Spinal cord (tissue), 10 donors: Measurements from ENCODE around the gene ITIH5. TPM values are rescaled to one million over a fixed set of nuclear protein-coding genes. Genes with fewer than 3 reads are reported as not detected.
A peak's percentile ranks its signal among the peaks of the same experiment; 100 is the strongest.
"Not testable (repeated sequence)": the region's sequence is repeated elsewhere in the genome, so short reads cannot be mapped to it uniquely, and the experiment has no call there.

Experiments used
- DNase-seq, 6 donors: peaks; one replicate each; pipeline versions ENCODE4 v3.0.0 to v3.0.0-alpha.2; 2013 to 2015; ENCODE audit warnings: low spot score in 6 of 6, low read depth in 4 of 6
- H3K27ac ChIP-seq: one replicate; pipeline ENCODE4 v1.5.1; 2013; ENCODE audit warnings: low read depth, low read length, control low read depth
- H3K27me3 ChIP-seq: one replicate; pipeline ENCODE4 v1.6.1; 2013; ENCODE audit warnings: low read length; ENCODE audit not compliant: control insufficient read depth, insufficient read depth
- H3K36me3 ChIP-seq: one replicate; pipeline ENCODE4 v1.6.1; 2013; ENCODE audit warnings: low read length; ENCODE audit not compliant: control insufficient read depth, insufficient read depth
- H3K4me1 ChIP-seq: one replicate; pipeline ENCODE4 v1.6.1; 2013; ENCODE audit warnings: low read length; ENCODE audit not compliant: control insufficient read depth, insufficient read depth
- H3K4me3 ChIP-seq: one replicate; pipeline ENCODE4 v1.5.1; 2013; ENCODE audit warnings: low read depth, low read length, control low read depth
- H3K9me3 ChIP-seq: one replicate; pipeline ENCODE4 v1.6.1; 2013; ENCODE audit warnings: low read length; ENCODE audit not compliant: control insufficient read depth, insufficient read depth
- WGBS: methylation state at CpG from one replicate; pipeline ENCODE4 v1.1.5; 2013; ENCODE audit warnings: missing lambda C conversion rate; ENCODE audit not compliant: insufficient coverage; 5-methylcytosine and 5-hydroxymethylcytosine counted together
- polyA plus RNA-seq, 2 donors: library from polyadenylated mRNA; unstranded; fragments of 120-200 nt; gene quantifications; one replicate each; pipeline ENCODE4 v1.2.1, GENCODE V29; 2013; ENCODE audit not compliant: insufficient read length in 2 of 2
- total RNA-seq, 2 donors: library from RNA; depleted of rRNA in 1 of 2; stranded (reverse); fragments of 120-200 nt in 1 of 2; fragments of >200 nt in 1 of 2; gene quantifications; one replicate each; pipeline versions ENCODE4 v1.2.3 to v1.2.4, GENCODE V29; 2013 to 2014
- donor health status: healthy.

The ITIH5 gene
- total and polyA plus RNA-seq, 4 donors: 32.4 to 132 (median 56.4) TPM

GRCh38 chr10:7690885-7691597 is 24.3 kb upstream of the ITIH5 start:
- WGBS: 100% methylated on average over 1 of the region's 3 CpGs
- H3K27me3 ChIP-seq, H3K27ac ChIP-seq, H3K4me3 ChIP-seq, H3K4me1 ChIP-seq, H3K36me3 ChIP-seq, DNase-seq, H3K9me3 ChIP-seq: not testable (repeated sequence)

- peaks cover 2% of the 10 kb centered on the region for H3K9me3 ChIP-seq
- no peaks in the 10 kb centered on the region for H3K36me3 ChIP-seq
- H3K27ac ChIP-seq: no peak overlapping the region
- H3K4me3 ChIP-seq: no peak overlapping the region
- peaks cover 3% of the 10 kb centered on the region for H3K27me3 ChIP-seq
- DNase-seq: no peak
- H3K4me1 ChIP-seq: no peaks in the 10 kb centered on the region
Observed at GRCh38 chr10:7689591-7689990, 22.8 kb upstream of the ITIH5 start.

GRCh38 chr10:7687228-7687907 is 20.6 kb upstream of the ITIH5 start:
- Histone ChIP-seq H3K27ac (no peak overlapping the region), H3K27me3 (peaks cover 3% of the 10 kb centered on the region), H3K9me3 (peaks cover 2% of the 10 kb centered on the region), H3K4me1 (no peaks in the 10 kb centered on the region), H3K4me3 (no peak overlapping the region), H3K36me3 (no peaks in the 10 kb centered on the region)
- 13% methylated on average over 16 of the region's 20 CpGs for WGBS
- peak; percentile 77 to 97 (median 84) for DNase-seq

- peaks cover 3% of the 10 kb centered on the region for H3K27me3 ChIP-seq
- no peak overlapping the region for H3K4me3 ChIP-seq
- H3K36me3 ChIP-seq: no peaks in the 10 kb centered on the region
- H3K9me3 ChIP-seq: no peaks in the 10 kb centered on the region
- 76% methylated on average over 9 of the region's 13 CpGs for WGBS
- no peak overlapping the region for H3K27ac ChIP-seq
- H3K4me1 ChIP-seq: no peaks in the 10 kb centered on the region
- no peak for DNase-seq
Observed at GRCh38 chr10:7686351-7687171, 19.8 kb upstream of the ITIH5 start.

- H3K4me1 ChIP-seq, H3K4me3 ChIP-seq, H3K27ac ChIP-seq, H3K36me3 ChIP-seq, H3K27me3 ChIP-seq, H3K9me3 ChIP-seq, DNase-seq: not testable (repeated sequence)
- 0% methylated on average over 1 of the region's 5 CpGs for WGBS
Observed at GRCh38 chr10:7680078-7680477, 13.3 kb upstream of the ITIH5 start.

- DNase-seq: no peak
- no CpG with 5 or more reads among the region's 1 CpG for WGBS
- no peak overlapping the region for H3K27ac ChIP-seq
- H3K4me1 ChIP-seq: no peaks in the 10 kb centered on the region
- H3K9me3 ChIP-seq: no peaks in the 10 kb centered on the region
- no peaks in the 10 kb centered on the region for H3K36me3 ChIP-seq
- no peak overlapping the region for H3K4me3 ChIP-seq
- no peaks in the 10 kb centered on the region for H3K27me3 ChIP-seq
Observed at GRCh38 chr10:7679256-7679655, 12.5 kb upstream of the ITIH5 start.

- no peak overlapping the region for H3K4me3 ChIP-seq
- no peak for DNase-seq
- no peaks in the 10 kb centered on the region for H3K36me3 ChIP-seq
- H3K9me3 ChIP-seq: no peaks in the 10 kb centered on the region
- H3K4me1 ChIP-seq: peaks cover 5% of the 10 kb centered on the region
- H3K27ac ChIP-seq: no peak overlapping the region
- 87% methylated on average over 19 of the region's 23 CpGs for WGBS
- H3K27me3 ChIP-seq: peaks cover 2% of the 10 kb centered on the region
Observed at GRCh38 chr10:7672341-7673134, 5.8 kb upstream of the ITIH5 start.

GRCh38 chr10:7670157-7670556 is 3.4 kb upstream of the ITIH5 start:
- H3K9me3 ChIP-seq: no peaks in the 10 kb centered on the region
- DNase-seq: no peak
- H3K36me3 ChIP-seq: no peaks in the 10 kb centered on the region
- no peak overlapping the region for H3K4me3 ChIP-seq
- WGBS: no CpG with 5 or more reads among the region's 3 CpGs
- no peak overlapping the region for H3K27ac ChIP-seq
- peaks cover 16% of the 10 kb centered on the region for H3K27me3 ChIP-seq
- peaks cover 14% of the 10 kb centered on the region for H3K4me1 ChIP-seq
